WERI-Rb-1 (cell line): ENCODE measurements around the gene B4GALNT3.

Source experiments
- DNase-seq: peaks from one replicate; pipeline ENCODE4 v3.0.0-alpha.2; 2020
- H3K27ac ChIP-seq: fragments of 250-450 bp; sonication (Bioruptor Pico); 2 replicates; pipeline ENCODE4 v1.5.1; 2020; ENCODE audit warnings: mild to moderate bottlenecking, moderate library complexity
- H3K27me3 ChIP-seq: fragments of 250-450 bp; sonication (Bioruptor Pico); 2 replicates; pipeline ENCODE4 v1.5.1; 2021; ENCODE audit warnings: mild to moderate bottlenecking, low read depth, moderate library complexity; ENCODE audit not compliant: insufficient read depth, severe bottlenecking
- H3K36me3 ChIP-seq: fragments of 250-450 bp; sonication (Bioruptor Pico); 2 replicates; pipeline ENCODE4 v1.5.1; 2020; ENCODE audit warnings: mild to moderate bottlenecking, moderate library complexity
- H3K4me3 ChIP-seq: 2 replicates; pipeline ENCODE4 v1.5.1; 2011; ENCODE audit warnings: low read depth, mild to moderate bottlenecking, control low read depth, low read length
- H3K9me3 ChIP-seq: fragments of 250-450 bp; sonication (Bioruptor Pico); 2 replicates; pipeline ENCODE4 v1.5.1; 2021; ENCODE audit warnings: mild to moderate bottlenecking, moderate library complexity; ENCODE audit not compliant: severe bottlenecking
- CTCF ChIP-seq: IDR thresholded peaks from 2 replicates; pipeline ENCODE4 v1.5.1; 2011; ENCODE audit warnings: low read depth, mild to moderate bottlenecking, control low read depth, inconsistent platforms, low read length

The B4GALNT3 gene

GRCh38 chr12:464484-465267 is 4.9 kb downstream of the B4GALNT3 start:
- H3K9me3 ChIP-seq, result no peaks in the 10 kb centered on the region
- no peak for TF ChIP-seq CTCF

DNA sequence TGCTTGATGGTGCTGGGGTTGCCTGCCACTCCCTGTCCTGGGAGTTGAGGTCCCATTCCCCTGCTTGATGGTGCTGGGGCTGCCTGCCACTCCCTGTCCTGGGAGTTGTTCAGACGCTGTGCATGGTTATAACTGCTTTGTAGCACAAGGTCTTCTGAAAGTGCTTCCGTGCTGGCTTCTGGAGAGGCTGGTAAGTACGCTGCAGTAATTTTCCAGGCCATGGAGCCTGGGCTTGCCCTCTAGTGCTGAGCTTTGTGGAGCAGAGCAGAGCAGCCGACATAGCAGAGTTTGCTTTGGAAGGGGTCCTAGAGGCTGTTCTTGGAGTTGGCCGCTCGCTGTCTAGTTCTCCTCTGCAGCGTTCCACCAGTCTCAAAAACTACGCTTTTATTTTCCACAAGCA is 6.3 kb downstream of the B4GALNT3 start:
- H3K9me3 ChIP-seq, result no peaks in the 10 kb centered on the region
- H3K27ac ChIP-seq, result no peak overlapping the region
- no peak overlapping the region for H3K4me3 ChIP-seq
- no peaks in the 10 kb centered on the region for H3K36me3 ChIP-seq
- no peaks in the 10 kb centered on the region for H3K27me3 ChIP-seq
- DNase-seq, result no peak
- TF ChIP-seq CTCF, result no peak

More at GRCh38 chr12:464484-465267, 4.9 kb downstream of the B4GALNT3 start:
- Histone ChIP-seq H3K27ac (no peak overlapping the region), H3K27me3 (no peaks in the 10 kb centered on the region), H3K36me3 (no peaks in the 10 kb centered on the region), H3K4me3 (no peak overlapping the region)
- DNase-seq, result no peak

GRCh38 chr12:466762-467161 is 7.0 kb downstream of the B4GALNT3 start:
- Histone ChIP-seq H3K27me3 (no peaks in the 10 kb centered on the region), H3K36me3 (no peaks in the 10 kb centered on the region), H3K9me3 (no peaks in the 10 kb centered on the region), H3K4me3 (no peak overlapping the region), H3K27ac (no peak overlapping the region)
- DNase-seq, result no peak
- no peak for TF ChIP-seq CTCF

GRCh38 chr12:467591-467990 is 7.9 kb downstream of the B4GALNT3 start:
- H3K36me3 ChIP-seq, result no peaks in the 10 kb centered on the region
- no peaks in the 10 kb centered on the region for H3K27me3 ChIP-seq
- H3K27ac ChIP-seq, result no peak overlapping the region
- no peak overlapping the region for H3K4me3 ChIP-seq
- no peaks in the 10 kb centered on the region for H3K9me3 ChIP-seq
- no peak for DNase-seq
- TF ChIP-seq CTCF, result no peak

- peak overlapping the region; percentile 82; the same call in 1 of the 2 replicates for H3K27ac ChIP-seq
- H3K36me3 ChIP-seq, result no peaks in the 10 kb centered on the region
- no peak for TF ChIP-seq CTCF
- DNase-seq, result no peak
- H3K27me3 ChIP-seq, result no peaks in the 10 kb centered on the region
- H3K9me3 ChIP-seq, result no peaks in the 10 kb centered on the region
- H3K4me3 ChIP-seq, result no peak overlapping the region
Measured at GRCh38 chr12:468671-469389, 9.1 kb downstream of the B4GALNT3 start.
